SH-SY5Y (cell line): Measurements from ENCODE around the gene ZNF556.

Experiments used
- GATA2 ChIP-seq: IDR thresholded peaks from 2 replicates; pipeline ENCODE4 v1.6.1; 2011; ENCODE audit warnings: mild to moderate bottlenecking, low read depth, low read length
- GATA3 ChIP-seq: IDR thresholded peaks from 2 replicates; pipeline ENCODE4 v1.6.1; 2011; ENCODE audit warnings: low read depth, mild to moderate bottlenecking, low read length, moderate library complexity

Gene ZNF556

GRCh38 chr19:2867025-2867991, at the start of gene ZNF556:
Gene ZNF556 (plus strand): TSS chr19:2867335. CDS start chr19:2867422, 87 bp downstream.
- no peak for TF ChIP-seq GATA2
- TF ChIP-seq GATA3: no peak

- no peak for TF ChIP-seq GATA3
Measured at GRCh38 chr19:2819540-2820111, 47.5 kb upstream of the ZNF556 start, which contains the start of gene ZNF554. Gene ZNF554 (plus strand): TSS chr19:2819868. CDS start chr19:2820072, 204 bp downstream.

GRCh38 chr19:2820112-2820702, 46.9 kb upstream of the ZNF556 start:
- TF ChIP-seq GATA2: no peak
- no peak for TF ChIP-seq GATA3

- no peak for TF ChIP-seq GATA3
- no peak for TF ChIP-seq GATA2
Measured at GRCh38 chr19:2822846-2823245, 44.3 kb upstream of the ZNF556 start.

GRCh38 chr19:2823646-2824045, 43.5 kb upstream of the ZNF556 start:
- TF ChIP-seq GATA3 (no peak), GATA2 (no peak)

- TF ChIP-seq GATA3: no peak
- no peak for TF ChIP-seq GATA2
Measured at GRCh38 chr19:2824129-2824528, 43.0 kb upstream of the ZNF556 start.

- TF ChIP-seq GATA2 (no peak), GATA3 (no peak)
Measured at GRCh38 chr19:2827022-2827421, 40.1 kb upstream of the ZNF556 start.

- TF ChIP-seq GATA3: no peak
- TF ChIP-seq GATA2: no peak
Measured at GRCh38 chr19:2827840-2828489, 39.2 kb upstream of the ZNF556 start.

GRCh38 chr19:2834294-2834871, 32.8 kb upstream of the ZNF556 start:
- TF ChIP-seq GATA2: no peak
- TF ChIP-seq GATA3: no peak

- TF ChIP-seq GATA2: no peak
- TF ChIP-seq GATA3: no peak
Measured at GRCh38 chr19:2837430-2837829, 29.7 kb upstream of the ZNF556 start.

- TF ChIP-seq GATA3 (no peak), GATA2 (no peak)
Measured at GRCh38 chr19:2840794-2841791, 26.0 kb upstream of the ZNF556 start, which contains the start of gene ZNF555. Gene ZNF555 (plus strand): TSS chr19:2841475. CDS start chr19:2841573, 98 bp downstream.

GRCh38 chr19:2841855-2842574, 25.1 kb upstream of the ZNF556 start:
- no peak for TF ChIP-seq GATA3

- TF ChIP-seq GATA3 (no peak), GATA2 (no peak)
Measured at GRCh38 chr19:2845107-2845506, 22.0 kb upstream of the ZNF556 start.
